ENCODE results near the gene KLHL11.
"Not testable (repeated sequence)": the region's sequence is repeated elsewhere in the genome, so short reads cannot be mapped to it uniquely, and the experiment has no call there.

KLHL11 gene

DNA sequence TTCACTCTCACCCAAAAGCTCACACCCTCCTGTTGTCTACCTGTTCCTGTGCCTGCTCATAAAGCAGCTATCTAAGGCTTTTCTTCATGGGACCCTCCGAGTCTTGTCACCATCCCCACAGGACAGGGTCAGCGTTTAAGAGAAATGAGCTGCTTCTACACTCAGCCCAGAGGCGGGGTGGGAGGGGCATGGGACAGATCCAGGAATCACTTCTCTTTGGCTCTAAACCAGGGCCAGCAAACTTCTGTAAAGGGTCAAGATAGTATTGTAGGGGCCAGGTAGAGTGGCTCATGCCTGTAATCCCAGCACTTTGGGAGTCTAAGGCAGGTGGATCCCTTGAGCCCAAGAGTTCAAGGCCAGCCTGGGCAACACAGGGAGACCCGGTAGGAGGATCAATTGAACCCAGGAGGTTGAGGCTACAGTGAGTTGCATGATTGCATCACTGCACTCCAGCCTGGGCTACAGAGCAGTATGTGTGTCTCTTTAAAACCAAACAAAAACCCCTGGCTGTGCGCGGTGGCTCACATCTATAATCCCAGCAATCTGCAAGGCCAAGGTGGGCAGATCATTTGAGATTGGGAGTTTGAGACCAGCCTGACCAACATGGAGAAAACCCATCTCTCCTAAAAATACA, 23.2 kb upstream of the KLHL11 start:
- no peak for DNase-seq

- DNase-seq, result peak in 1 of 2 experiments; percentile 22
Observed at GRCh38 chr17:41885733-41886132, 20.5 kb upstream of the KLHL11 start.

- no peak for DNase-seq
Observed at GRCh38 chr17:41882756-41883155, 17.5 kb upstream of the KLHL11 start.

GRCh38 chr17:41880130-41880529, 14.9 kb upstream of the KLHL11 start:
- no peak for DNase-seq

DNA sequence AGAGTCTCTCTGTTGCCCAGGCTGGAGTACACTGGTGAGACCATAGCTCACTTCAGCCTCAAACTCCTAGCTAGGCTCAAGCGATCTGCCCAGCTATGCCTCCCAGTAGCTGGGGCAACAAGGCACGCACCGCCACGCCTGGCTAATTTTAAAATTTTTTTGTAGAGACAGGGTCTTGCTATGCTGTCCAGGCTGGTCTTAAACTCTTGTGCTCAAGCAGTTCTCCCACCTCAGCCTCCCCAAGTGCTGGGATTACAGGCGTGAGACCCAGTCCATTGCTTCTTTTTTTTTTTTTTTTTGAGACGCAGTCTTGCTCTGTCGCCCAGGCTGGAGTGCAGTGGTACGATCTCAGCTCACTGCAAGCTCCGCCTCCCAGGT, 9.1 kb upstream of the KLHL11 start:
- not testable (repeated sequence) for DNase-seq

DNA sequence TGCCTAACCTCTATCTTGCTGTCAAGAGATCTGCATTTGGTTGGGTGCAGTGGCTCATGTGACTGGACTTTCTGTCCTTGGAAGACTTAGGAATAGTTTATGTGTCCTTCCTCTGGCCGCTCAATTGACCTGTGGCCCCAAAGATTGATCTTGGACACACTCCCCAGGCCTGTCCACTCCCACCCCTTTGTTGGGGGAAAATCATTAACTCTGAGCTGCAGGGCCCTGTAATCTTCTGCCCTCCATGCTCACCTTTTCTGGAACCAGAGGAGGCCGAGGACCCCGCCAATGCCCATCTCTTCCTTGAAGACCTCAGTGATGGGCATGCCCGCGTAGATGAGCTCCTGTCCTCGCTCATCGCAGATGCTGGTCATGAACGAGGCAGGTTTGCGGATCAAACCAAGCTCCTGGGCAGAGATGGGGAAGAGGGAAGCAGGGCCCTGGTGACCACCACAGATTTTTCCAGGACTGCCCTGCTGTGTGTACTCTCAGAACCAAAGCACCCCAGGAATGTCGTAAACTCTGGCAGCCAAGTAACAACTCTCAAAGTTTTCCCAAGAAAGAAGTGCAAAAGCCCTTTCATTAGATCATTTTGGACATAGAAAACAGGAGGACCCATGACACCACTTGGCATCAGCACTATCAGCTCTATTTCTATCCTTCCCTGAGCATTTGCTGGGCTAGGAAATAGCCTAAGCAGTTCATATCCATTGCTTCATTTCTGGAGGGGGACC, 8.5 kb upstream of the KLHL11 start:
- no peak for DNase-seq

GRCh38 chr17:41871789-41872188, 6.6 kb upstream of the KLHL11 start:
- no peak for DNase-seq

GRCh38 chr17:41870627-41871026, 5.4 kb upstream of the KLHL11 start:
- DNase-seq, result no peak

- DNase-seq, result no peak
Observed at GRCh38 chr17:41870097-41870496, 4.9 kb upstream of the KLHL11 start.

DNA sequence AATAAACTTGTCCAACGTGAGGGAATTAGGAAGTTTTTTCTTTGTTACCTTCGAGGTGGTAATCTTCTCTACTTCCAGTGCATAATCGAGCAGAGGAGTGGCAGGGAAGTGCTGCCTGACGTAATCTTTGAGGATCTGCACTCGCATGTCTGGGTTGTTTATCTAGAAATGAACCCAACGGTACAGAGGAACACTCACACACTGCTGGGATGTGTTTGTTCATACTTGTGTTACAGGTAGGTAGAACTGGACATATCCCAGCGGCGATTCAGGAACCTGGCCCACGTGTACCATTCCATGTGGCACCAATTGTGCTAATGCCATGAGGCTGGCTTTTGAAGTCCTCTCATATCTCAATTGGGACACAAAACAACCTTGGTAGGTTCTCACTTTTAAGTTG, 4.2 kb upstream of the KLHL11 start:
- DNase-seq, result no peak

- no peak for DNase-seq
Observed at GRCh38 chr17:41868568-41868967, 3.3 kb upstream of the KLHL11 start.

GRCh38 chr17:41865596-41865893, 322 bp upstream of the KLHL11 start:
- no peak for DNase-seq

DNA sequence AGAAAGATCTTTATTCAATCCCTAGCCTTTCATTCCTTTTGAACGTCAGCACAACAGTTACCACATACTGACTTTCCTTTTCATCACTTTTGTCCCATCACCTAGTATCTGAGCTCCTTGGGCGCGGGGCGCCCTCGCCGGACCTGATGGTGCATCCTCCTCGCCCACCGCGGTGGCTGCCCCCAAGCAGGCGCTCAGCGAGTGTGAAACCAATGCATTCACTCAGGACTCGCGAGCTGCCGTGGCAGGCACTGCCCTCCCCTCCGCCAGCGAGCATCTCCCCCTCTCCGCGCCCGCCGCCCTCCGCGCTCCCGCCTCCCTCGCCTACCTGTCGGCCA, 756 bp downstream of the KLHL11 start:
- DNase-seq, result no peak

DNA sequence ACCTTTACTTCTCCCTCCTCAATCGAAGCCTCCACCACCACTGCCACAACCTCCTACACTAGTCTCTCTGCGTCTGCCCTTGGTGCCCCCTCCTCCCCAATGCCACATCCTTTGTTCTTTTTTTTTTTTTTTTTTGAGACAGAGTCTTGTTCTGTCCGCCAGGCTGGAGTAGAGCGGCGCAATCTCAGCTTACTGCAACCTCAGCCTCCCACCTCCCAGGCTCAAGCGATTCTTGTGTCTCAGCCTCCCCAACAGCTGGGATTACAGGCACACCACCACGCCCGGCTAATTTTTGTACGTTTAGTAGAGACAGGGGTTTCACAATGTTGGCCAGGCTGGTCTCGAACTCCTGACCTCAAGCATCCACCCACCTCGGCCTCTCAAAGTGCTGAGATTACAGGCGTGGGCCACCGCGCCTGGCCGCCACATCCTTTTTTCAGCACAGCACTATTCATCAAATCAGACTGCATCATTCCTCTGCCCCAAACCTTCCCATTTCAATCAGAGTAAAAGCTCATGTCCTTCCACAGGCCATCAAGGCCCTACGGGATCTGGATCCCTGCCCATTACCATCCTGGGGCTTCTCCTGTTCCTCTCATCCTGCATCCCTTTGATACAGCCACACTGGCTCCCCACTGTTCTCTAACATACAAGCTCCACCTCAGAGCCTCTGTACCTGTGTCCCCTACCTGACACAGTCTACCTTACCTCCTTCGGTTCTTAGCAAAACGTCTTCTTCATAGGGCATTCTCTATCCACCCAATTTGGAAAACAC, 2.0 kb downstream of the KLHL11 start:
- DNase-seq, result no peak

- no peak for DNase-seq
Observed at GRCh38 chr17:41860254-41860931, 4.8 kb downstream of the KLHL11 start.

GRCh38 chr17:41851382-41851781, 13.8 kb downstream of the KLHL11 start:
- DNase-seq, result not testable (repeated sequence)

DNA sequence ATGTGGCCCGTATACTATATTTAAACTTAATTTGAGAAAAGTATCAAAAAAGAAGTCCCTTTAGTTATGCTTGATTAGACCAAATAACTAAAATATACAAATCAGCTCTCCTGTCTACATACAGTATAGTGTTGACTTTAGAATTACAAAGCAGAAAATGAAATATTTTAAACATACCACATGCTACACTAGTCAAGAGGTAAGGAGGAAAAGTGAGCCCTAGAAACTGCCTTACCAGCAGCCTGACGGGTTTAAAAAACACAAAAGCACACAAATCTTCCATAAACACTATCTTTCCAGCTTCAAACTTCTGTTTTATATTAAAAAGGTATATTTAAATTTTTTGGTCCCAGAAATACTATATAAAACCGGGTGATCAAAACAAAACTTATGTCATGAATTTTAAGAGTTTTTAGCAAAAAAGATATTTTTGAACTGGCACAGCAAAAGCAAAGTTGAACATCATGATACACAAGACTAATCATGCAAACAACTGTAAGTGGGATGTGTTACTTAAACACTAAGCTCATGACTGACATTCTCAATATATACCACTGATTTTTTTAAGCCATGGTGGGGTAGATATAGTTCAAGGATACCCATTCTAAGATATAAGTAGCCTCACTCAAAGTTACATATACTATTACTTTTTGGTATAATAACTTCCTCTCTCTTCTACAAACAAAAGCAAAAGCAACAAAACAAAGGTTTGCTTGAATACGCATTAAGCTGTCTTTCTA, 15.8 kb downstream of the KLHL11 start:
- DNase-seq, result no peak

DNA sequence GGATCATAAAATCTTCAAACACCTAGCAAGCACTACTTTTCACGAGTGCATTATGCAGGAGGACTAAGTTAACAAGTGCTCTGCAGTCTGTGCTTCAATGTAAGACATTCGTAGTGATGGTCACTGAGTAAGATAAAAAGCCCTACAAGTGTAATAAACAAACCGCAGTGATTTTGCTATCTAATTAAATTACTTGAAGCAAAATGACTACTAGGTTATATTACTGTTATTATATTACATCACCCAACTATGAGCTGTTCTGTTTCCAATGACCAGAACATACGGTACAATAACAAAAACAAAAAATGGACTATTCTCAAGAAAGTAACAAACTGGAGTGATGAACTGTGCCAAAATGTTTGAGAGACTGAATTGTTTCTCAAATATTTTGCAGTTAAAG, 16.4 kb downstream of the KLHL11 start:
- DNase-seq, result no peak

GRCh38 chr17:41844971-41845370, 20.3 kb downstream of the KLHL11 start:
- no peak for DNase-seq

- DNase-seq, result not testable (repeated sequence)
Observed at GRCh38 chr17:41840781-41841180, 24.4 kb downstream of the KLHL11 start.

DNA sequence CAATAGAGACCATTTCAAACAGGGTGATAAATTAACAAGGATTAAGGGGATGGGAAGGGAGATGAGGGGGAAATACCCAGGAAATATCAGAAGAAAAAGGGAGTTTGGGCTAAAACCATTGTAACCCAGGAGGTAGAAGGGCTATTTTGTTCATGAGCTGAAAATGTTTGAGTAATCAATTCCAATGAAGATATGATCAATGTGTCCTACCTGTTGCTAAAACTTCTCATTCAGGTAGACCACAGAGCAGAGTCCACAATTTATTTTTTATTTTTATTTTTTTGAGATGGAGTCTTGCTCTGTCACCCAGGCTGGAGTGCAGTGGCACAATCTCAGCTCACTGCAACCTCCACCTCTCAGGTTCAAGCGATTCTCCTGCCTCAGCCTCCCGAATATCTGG, 25.8 kb downstream of the KLHL11 start:
- DNase-seq, result not testable (repeated sequence)

DNA sequence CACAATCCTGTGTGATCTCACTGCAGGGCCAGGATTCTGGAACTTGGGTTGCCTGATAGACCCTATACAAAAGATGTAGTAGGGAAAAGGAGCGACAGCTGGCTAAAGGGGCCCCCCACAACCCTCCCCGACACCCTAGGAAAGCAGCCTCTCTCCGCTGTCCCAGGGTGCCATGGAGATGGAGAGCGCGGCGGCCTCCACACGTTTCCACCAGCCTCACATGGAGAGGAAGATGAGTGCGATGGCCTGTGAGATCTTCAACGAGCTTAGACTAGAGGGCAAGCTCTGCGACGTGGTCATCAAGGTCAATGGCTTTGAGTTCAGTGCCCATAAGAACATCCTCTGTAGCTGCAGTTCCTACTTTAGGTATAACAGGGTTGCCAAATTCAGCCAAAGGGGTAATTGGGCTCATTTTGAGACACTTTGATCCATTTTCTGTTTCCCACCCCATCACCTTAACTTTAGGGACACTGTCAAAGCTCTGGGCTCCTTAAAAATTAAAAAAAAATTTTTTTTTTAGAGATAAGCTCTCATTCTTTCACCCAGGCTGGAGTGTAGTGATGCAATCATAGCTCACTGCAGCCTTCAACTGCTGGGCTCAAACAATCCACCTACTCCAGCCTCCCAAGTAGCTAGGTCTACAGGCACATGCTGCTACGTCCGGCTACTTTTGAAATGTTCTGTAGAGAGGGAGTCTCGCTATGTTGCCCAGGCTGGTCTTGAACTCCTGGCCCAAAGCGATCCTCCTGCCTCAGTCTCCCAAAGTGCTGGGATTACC, 27.3 kb downstream of the KLHL11 start, which contains the start of gene KLHL10:
KLHL10 (plus strand) TSS at position 65 of the 778 bp plus-strand sequence; CDS start at position 173, 108 bp downstream.
- DNase-seq, result no peak

All from NCI-H526 (cell line).